Measurements from ENCODE around the gene OR1S2.
"Not testable (repeated sequence)": the region's sequence is repeated elsewhere in the genome, so short reads cannot be mapped to it uniquely, and the experiment has no call there.

The OR1S2 gene, protein sequence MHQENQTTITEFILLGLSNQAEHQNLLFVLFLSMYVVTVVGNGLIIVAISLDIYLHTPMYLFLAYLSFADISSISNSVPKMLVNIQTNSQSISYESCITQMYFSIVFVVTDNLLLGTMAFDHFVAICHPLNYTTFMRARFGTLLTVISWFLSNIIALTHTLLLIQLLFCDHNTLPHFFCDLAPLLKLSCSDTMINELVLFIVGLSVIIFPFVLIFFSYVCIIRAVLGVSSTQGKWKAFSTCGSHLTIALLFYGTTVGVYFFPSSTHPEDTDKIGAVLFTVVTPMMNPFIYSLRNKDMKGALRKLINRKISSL

DNA sequence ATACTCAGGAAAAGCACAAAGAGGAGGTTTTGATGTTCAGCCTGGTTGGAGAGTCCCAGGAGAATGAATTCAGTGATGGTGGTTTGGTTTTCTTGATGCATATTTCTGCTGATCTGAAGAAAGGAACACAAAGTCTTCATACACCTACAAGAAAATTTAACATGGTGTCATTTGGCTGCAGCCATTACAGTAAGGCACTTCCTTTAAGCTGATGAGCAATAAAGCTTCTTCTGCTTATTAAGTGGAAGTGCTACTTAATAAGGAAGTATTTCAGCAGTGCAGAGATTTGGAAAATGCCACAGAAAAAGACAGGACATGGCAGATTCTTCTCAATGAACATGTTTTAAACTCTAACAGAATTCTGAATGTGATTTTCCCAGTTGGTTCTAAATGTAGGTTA is at the start of gene OR1S2:
Gene OR1S2 (minus strand): TSS at position 101 of the 400 bp plus-strand sequence. CDS start 0 bp downstream, at position 101.
- DNase-seq, result no peak

DNA sequence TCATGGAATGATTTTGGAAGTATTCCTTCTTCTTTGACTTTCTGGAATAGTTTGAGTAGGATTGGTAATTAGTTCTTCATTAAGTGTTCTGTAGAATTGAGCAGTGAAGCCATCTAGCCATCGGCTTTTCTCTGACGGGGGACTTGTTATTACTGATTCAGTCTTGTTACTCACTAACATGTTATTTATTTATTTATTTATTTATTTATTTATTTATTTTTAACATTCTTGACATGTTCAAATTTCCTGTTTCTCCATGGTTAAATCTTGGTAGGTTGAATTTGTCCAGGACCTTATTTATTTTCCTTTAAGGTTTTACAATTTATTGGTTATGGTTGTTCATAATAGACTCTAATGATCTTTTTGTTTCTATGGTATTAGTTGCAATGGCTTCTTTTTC is 40.0 kb upstream of the OR1S2 start:
- DNase-seq, result no peak

DNA sequence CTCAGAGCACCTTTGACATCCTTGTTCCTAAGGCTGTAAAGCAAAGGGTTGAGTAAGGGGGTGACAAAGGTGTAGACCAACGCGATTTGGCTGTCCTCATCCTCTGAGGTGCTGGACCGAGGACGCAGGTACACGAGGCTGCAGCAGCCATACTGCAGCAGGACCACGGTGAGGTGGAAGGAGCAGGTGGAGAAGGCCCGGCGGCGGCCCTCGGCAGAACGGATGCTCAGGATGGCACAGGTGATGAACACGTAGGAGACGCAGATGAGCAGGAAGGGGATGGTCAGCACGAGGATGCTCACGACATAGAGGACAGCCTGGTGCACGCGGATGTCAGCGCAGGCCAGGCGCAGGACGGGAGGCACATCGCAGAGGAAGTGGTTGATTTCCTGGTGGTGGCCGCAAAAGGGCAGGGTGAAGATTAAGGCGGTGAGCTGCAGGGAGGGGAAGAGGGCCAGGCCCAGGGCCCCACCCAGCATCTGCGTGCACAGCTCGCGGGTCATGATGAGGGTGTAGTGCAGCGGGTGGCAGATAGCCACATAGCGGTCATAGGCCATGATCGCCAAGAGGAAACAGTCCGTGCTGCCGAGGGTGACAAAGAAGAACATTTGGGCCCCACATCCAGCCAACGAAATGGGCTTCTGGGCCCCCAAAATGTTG is 24.1 kb upstream of the OR1S2 start:
- DNase-seq, result no peak

DNA sequence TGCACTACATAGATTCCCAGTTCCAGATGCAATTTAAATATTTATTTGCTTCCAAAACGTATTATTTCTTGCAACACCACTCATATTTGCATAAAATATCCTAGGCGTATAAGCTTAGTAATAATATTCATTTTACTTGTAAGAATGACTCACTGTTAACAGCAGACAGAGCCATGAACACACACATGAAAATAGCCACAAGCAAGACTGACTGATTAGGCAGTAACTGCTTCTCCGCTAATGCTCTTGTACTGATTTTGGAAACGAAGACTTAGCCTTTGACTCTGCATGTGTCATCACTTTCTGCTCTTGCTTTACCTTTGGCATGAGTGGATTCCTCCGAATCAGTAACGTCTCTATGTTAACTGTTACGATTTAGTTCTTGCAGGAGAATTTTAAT is 18.8 kb upstream of the OR1S2 start:
- DNase-seq, result no peak

DNA sequence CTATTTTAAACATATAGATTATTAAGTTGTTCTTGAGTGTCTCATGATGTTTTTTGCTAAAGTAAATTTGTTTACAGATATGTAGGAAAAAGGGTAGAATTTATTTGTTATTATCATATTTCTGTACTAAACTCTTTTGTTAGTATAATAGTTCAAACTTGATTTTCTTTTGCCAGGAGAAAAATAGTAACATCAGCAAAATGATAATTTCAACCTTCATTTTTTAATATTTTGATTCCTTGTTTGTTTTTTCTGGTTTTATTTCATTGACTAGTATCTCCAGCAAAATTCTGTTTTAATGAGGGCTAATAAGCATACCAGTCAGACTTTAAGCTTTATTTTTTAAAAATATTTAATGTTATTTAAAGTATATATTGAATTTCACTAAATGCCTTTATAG is 12.5 kb upstream of the OR1S2 start:
- DNase-seq, result no peak

DNA sequence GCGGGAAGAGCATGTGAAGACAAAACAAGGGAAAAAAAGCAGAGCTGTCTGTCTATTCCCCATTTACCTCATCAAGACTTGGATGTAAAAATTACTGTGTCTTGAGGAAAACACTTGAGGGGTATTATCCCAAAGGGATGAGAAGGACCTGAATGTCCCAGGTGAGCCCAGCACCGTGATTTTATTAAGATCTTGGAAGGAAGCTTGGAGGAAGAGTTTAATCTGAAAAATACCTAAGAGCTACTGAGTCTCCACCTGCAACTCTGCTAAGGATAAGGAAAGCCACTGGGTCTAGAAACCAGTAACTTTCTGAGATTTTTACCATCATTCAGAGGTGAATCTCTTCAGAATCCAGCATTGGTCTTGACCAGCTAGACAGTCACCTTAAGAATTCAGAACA is 8.5 kb upstream of the OR1S2 start, which contains the start of gene OR1S1:
Gene OR1S1 (plus strand): TSS at position 301 of the 400 bp plus-strand sequence.
- DNase-seq, result not testable (repeated sequence)

DNA sequence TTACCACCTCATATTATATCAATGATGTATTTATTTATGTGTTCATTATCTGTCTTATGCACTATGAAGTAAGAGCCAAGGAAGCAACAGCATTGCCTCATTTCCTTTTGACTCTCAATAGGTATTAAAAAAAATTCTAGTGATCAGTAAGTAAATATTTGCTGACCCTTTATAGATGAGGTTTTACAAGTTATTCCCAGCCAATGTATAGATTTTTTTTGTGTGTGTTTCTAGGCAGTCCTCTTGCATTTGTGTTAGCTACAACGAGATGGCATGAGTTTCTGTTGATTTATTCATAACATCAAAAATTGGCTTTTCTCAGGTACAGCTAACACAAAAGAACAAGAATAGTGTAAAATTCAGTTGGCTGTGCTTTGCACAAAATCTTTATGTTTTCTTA is 4.7 kb downstream of the OR1S2 start:
- no peak for DNase-seq

DNA sequence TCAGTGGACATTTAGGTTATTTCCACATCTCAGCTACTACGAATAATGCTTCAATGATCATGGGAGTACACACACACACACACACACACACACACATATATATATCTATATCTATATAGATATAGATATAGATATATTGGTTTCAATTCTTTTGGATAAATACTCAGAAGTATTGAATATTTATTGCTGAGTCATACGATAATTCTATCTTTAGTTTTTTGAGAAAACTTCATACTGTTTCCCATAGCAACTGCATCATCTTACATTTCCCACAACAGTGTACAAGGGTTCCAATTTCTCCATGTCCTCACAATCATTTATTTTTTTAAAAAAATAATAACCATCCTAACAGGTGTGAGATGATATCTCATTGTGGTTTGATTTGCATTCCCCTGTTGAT is 8.0 kb downstream of the OR1S2 start:
- DNase-seq, result no peak

DNA sequence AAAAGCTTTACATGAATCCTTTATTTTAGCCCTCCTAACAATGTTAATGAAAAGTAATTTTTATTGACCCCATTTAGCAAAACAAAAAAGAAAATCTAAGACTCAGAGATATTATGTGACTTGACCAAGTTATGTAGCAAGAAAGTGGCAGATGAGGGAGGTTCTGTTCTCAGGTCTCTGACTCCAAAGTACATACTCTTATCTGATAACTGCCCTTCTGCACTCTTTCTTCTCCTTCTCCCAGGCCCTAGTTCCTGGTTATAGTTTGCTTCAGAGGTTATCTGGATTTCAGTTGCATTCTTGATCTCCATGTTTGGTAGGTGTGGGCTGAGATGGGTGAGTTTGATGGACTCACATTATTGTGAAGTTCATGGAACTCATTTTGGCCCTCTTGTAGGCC is 10.6 kb downstream of the OR1S2 start:
- DNase-seq, result no peak

DNA sequence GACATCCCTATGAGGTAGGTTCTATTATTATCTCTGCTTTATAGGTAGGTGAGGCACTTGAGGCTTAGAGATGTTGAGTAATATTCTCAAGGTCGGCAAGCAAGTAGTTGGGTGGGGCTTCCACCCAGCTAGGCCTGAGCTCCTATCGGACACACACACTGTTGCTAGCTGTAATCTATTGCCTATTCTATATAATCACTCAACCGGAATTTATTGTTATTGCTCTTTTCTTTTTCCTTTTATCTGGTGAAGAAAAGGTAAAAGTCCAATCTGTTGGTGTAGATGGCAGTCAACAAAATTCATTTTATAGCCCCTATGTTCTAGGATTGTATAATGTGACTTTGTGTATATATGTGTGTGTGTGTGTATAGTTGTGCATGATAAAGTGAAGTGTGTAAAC is 11.7 kb downstream of the OR1S2 start:
- no peak for DNase-seq

DNA sequence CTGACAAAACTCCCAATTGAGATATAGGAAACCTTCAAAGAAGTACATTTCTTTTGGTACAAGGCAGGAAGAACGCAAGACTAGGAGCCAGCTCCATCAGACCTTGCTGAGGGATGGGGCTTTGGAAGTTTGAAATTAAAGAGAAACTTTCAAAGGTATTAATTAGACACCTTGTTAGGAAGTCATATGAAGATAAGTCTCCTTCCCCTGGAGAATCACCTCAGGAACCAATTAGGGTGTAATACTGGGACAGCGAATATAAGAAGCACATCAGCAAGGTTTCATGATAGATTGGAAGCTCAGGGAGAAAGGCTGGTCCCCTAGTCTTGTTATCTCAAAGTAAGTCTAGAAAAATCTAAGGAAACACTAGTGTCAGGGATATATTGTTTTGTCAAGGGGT is 15.2 kb downstream of the OR1S2 start, which contains the start of gene OR9Q2:
Gene OR9Q2 (plus strand): TSS at position 301 of the 400 bp plus-strand sequence. CDS start 1,421 bp downstream, outside the sequence.
- no peak for DNase-seq

DNA sequence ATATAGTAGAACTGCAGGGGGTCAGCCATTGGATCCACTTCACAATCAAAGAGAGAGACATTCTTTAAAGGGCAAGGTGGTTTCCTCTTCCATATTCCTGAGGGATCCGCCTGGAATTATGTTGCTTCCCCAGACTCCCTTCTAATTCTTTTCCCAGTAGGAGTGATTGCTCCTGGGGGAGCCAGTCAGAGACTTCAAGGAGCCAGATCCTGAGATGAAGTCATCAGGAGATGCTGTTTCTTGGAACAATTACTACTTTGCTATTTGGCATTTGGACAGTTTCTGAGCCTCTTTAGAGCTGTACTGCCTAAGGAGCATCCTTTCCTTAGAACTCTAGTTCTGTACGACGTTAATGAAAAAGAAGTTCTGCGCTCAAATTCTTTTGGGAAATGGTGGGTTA is 17.0 kb downstream of the OR1S2 start:
- DNase-seq, result no peak

DNA sequence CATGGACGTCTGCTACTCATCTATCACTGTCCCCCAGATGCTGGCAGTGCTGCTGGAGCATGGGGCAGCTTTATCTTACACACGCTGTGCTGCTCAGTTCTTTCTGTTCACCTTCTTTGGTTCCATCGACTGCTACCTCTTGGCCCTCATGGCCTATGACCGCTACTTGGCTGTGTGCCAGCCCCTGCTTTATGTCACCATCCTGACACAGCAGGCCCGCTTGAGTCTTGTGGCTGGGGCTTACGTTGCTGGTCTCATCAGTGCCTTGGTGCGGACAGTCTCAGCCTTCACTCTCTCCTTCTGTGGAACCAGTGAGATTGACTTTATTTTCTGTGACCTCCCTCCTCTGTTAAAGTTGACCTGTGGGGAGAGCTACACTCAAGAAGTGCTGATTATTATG is 24.3 kb downstream of the OR1S2 start:
- no peak for DNase-seq

DNA sequence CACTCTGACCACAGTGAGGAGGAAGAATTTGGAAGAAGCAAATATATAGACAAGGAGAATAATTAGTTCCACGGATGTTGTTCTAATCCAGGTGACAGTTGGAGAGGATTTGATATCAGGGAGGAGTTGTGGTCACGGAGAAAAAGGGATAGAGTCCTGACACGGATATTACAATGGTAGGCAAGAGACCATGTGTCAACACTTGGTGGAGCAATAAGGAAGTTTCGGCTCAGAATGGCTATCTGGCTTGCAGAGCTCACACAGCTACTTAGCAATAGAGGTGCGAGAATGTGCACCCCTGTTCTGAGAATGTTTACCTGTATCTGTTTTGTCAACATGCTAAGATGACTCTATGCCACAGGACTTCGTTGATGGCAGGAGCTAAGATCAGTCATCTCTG is 25.5 kb downstream of the OR1S2 start:
- no peak for DNase-seq

DNA sequence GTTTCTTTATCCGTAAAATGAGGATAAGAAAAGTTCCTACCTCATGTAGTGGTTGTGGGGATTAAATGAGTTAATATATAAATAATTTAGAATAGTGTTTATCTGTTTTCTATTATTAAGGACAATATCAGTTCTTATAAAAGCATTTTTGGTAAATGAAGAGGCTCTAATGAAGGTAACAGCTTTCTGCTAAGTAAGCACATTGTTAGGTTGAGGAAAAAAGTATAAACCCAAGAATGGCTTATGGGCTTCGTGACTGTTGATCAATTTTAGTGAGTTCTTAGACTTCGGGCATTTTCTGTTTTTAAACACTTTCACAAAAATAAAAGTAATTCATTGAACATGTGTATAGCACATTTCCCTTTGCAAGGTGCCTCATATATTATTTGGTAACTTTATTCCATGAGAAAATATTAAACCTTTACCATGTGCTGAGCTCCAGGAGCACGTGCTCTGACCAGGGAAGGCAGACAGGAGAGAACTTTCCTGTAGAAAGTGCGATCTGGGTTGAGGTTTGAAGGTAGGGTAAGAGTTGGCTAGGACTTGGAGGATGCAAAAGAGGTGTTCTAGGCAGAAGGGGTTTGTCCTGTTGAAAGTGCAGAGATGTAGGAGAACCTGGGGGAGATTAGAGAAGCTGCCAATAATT is 26.4 kb downstream of the OR1S2 start:
- no peak for DNase-seq

DNA sequence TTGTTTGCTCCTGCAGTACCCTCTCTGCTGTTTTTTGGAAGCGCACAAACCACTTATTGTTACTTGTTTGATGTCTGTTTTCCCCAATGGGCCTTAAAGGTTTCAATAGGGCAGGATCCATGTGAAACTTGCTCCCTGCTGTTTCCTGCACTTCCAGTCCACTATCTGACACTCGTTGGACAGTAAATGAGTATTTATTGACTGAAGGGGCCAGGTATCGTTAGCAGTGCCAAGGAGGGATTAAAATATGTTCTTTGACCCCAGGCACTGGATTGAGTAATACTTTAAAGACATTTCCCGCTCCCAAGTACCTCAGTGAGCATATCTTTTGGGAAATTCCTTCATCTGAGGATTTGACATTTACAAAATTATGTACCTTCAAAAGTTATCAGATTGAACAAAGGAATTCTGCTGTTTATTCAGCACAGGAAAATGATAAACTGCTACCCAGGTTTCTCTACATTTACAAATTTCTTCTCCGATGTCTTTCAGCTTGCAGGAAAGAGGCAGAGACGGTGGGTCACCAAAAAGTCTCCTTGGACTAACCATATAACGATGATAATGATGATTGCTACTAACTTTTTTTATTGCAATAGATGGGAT is 38.3 kb downstream of the OR1S2 start:
- DNase-seq, result no peak

DNA sequence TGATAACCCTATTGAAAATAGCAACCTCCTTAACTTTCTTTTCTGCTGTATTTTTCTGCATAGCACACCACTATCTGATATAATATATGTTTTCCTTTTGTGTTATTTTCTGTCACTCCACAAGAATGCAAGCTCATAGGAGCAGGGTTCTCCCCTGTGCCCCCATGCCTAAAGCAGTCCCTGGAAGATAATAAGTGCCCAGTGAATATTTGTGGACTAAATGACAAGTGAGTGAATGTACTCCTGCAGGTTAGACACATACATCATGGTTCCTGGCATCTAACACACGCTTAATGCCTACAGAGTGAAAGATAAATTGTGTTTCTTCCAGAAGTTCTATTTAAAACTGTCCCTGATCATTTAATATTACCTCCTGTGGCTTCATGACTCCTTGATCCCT is 39.0 kb downstream of the OR1S2 start:
- no peak for DNase-seq

DNA sequence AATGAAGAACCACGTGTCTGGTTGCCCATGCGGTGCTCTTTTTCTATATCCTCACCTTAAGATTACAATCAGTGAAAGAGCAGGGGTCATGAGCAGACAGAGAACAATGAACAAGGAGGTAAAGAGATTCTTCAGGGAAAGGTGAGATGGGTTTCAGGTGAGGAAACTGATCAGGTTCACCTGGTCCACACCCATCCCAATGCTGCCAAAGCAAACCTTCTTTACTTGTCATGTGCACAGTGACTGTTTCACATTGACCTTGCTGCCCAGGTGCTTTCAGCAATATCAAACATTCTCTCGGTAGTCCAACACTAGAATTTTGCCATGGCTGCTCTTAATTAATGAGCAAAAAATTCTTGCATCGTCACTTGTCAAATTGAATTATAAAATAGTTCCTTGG is 39.6 kb downstream of the OR1S2 start:
- no peak for DNase-seq

Measured in NCI-H1694 treated with DMSO at 0.1 percent for 48 hours (cell line).